Endodermal cell (in vitro differentiated cells): Measurements from ENCODE around the gene DDR2. TPM values are rescaled to one million over a fixed set of nuclear protein-coding genes. Genes with fewer than 3 reads are reported as not detected.

Experiments
- DNase-seq: peaks from one replicate; pipeline ENCODE4 v3.0.0-alpha.2; 2017
- H3K27ac ChIP-seq: 2 replicates; pipeline ENCODE4 v1.5.1; 2013; ENCODE audit warnings: mild to moderate bottlenecking, low read depth, low read length, moderate library complexity
- H3K27me3 ChIP-seq: 2 replicates; pipeline ENCODE4 v1.6.1; 2013; ENCODE audit warnings: mild to moderate bottlenecking, low read length, moderate library complexity; ENCODE audit not compliant: insufficient read depth, control insufficient read depth, poor library complexity, severe bottlenecking
- H3K36me3 ChIP-seq: 2 replicates; pipeline ENCODE4 v1.7.0; 2013; ENCODE audit warnings: mild to moderate bottlenecking, low read length, moderate library complexity; ENCODE audit not compliant: control insufficient read depth, insufficient read depth
- H3K4me1 ChIP-seq: one replicate; pipeline ENCODE4 v1.7.0; 2013; ENCODE audit warnings: low read length; ENCODE audit not compliant: control insufficient read depth, insufficient read depth
- H3K4me3 ChIP-seq: 2 replicates; pipeline ENCODE4 v1.5.1; 2013; ENCODE audit warnings: mild to moderate bottlenecking, low read length, moderate library complexity
- H3K9ac ChIP-seq: 2 replicates; pipeline ENCODE4 v1.6.1; 2013; ENCODE audit warnings: mild to moderate bottlenecking, low read length, moderate library complexity; ENCODE audit not compliant: poor library complexity, severe bottlenecking; ENCODE audit errors: extremely low read depth
- H3K9me3 ChIP-seq: 2 replicates; pipeline ENCODE4 v1.6.1; 2013; ENCODE audit warnings: mild to moderate bottlenecking, low read length, moderate library complexity; ENCODE audit not compliant: control insufficient read depth
- H3K27ac Mint-ChIP-seq: 2 replicates; pipeline ENCODE4 v1.8.0; 2020; ENCODE audit warnings: mixed read lengths
- H3K27me3 Mint-ChIP-seq: 2 replicates; pipeline ENCODE4 v1.8.0; 2021; ENCODE audit warnings: mild to moderate bottlenecking, mixed read lengths; ENCODE audit not compliant: insufficient read depth
- H3K36me3 Mint-ChIP-seq: 2 replicates; pipeline ENCODE4 v1.8.0; 2020; ENCODE audit warnings: low read depth, mixed read lengths
- H3K4me1 Mint-ChIP-seq: 2 replicates; pipeline ENCODE4 v1.8.0; 2020; ENCODE audit warnings: mixed read lengths
- H3K4me3 Mint-ChIP-seq: 2 replicates; pipeline ENCODE4 v1.8.0; 2020; ENCODE audit warnings: mild to moderate bottlenecking, moderate library complexity, mixed read lengths
- H3K9me3 Mint-ChIP-seq: 2 replicates; pipeline ENCODE4 v1.8.0; 2020; ENCODE audit warnings: mild to moderate bottlenecking, mixed read lengths
- WGBS, 2 experiments: methylation state at CpG; one replicate each; pipeline versions ENCODE4 v1.1.5 to v1.1.7; 2013; ENCODE audit warnings: missing lambda C conversion rate in 2 of 2, mixed read lengths in 1 of 2; ENCODE audit not compliant: insufficient coverage in 1 of 2, insufficient read length in 1 of 2; 5-methylcytosine and 5-hydroxymethylcytosine counted together
- total RNA-seq, 2 donors: library from RNA; stranded (reverse); fragmentation: NEBNext Ultra II Directional in 1 of 2; extraction: Animal tissue kit (Norgen Biotek cat#: 25700) in 1 of 2; gene quantifications; 2 replicates in 1 of 2; 3 replicates in 1 of 2; pipeline ENCODE4 v1.2.1, GENCODE V29; 2021
- TF ChIP-seq, protein P1 (sequence below): fragments of 200-600 bp; sonication (generic); conservative IDR thresholded peaks from 2 replicates; pipeline ENCODE4 v1.5.0; 2021; ENCODE audit warnings: antibody characterized with exemption, mild to moderate bottlenecking

Gene DDR2
- total RNA-seq, 2 donors from 2014 or later = 0.26 to 0.55 TPM

GRCh38 chr1:162676750-162677149, 44.5 kb downstream of the DDR2 start:
- 93 to 97% methylated on average over 7 of the region's 7 CpGs for WGBS, 2 experiments
- no peaks in the 10 kb centered on the region for H3K4me1 Mint-ChIP-seq

DNA sequence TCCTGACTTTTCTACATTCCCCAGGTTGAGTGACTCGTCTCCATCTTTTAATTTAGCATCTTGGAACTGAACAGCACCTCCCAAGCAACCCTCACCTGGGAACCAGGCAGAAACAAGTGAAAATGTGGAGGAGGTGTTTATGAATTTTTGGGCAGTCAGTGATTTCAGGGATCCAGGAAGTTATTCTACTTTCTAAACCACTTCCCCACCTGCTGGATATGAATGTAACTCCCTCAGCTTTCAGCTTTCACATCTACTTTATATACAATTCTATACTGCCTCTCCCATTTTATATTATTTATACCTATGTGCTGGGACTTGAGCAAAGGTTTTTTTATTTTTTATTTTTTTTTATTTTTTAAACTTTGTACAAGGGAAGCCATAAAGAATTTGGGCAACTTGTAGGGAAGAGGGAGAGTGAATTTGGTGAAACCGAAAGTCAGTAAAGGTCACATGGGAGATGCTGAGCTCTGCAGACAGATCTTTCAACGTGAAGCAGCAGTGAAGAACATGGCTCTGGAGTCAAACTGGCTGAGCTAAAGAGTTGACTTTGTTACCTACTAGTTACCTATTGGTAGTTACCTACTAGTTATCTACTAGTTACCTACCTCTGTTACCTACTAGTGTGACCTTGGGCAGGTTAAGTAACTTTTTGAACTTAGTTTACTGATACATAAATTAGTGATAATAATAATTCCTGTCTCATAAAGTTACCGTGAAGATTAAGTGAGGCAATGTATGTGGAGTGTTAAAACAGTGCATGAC, 45.5 kb downstream of the DDR2 start:
- DNase-seq = no peak
- H3K27me3 ChIP-seq = no peaks in the 10 kb centered on the region
- Mint-ChIP-seq H3K27me3 (no peaks in the 10 kb centered on the region), H3K27ac (no peak overlapping the region), H3K4me1 (no peaks in the 10 kb centered on the region), H3K9me3 (no peaks in the 10 kb centered on the region), H3K36me3 (no peaks in the 10 kb centered on the region), H3K4me3 (no peak overlapping the region)
- no peak overlapping the region for H3K27ac ChIP-seq
- WGBS, 2 experiments = 79 to 86% methylated on average over 2 to 4 of the region's 4 CpGs
- no peaks in the 10 kb centered on the region for H3K4me1 ChIP-seq
- no peak overlapping the region for H3K4me3 ChIP-seq
- H3K36me3 ChIP-seq = no peaks in the 10 kb centered on the region
- TF ChIP-seq, protein P1, sequence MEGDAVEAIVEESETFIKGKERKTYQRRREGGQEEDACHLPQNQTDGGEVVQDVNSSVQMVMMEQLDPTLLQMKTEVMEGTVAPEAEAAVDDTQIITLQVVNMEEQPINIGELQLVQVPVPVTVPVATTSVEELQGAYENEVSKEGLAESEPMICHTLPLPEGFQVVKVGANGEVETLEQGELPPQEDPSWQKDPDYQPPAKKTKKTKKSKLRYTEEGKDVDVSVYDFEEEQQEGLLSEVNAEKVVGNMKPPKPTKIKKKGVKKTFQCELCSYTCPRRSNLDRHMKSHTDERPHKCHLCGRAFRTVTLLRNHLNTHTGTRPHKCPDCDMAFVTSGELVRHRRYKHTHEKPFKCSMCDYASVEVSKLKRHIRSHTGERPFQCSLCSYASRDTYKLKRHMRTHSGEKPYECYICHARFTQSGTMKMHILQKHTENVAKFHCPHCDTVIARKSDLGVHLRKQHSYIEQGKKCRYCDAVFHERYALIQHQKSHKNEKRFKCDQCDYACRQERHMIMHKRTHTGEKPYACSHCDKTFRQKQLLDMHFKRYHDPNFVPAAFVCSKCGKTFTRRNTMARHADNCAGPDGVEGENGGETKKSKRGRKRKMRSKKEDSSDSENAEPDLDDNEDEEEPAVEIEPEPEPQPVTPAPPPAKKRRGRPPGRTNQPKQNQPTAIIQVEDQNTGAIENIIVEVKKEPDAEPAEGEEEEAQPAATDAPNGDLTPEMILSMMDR = no peak
- no peak overlapping the region for H3K9ac ChIP-seq
- H3K9me3 ChIP-seq = no peaks in the 10 kb centered on the region

More at GRCh38 chr1:162676750-162677149, 44.5 kb downstream of the DDR2 start:
- Histone ChIP-seq H3K4me1 (no peaks in the 10 kb centered on the region), H3K4me3 (no peak overlapping the region), H3K36me3 (no peaks in the 10 kb centered on the region), H3K27ac (no peak overlapping the region), H3K9ac (no peak overlapping the region), H3K27me3 (no peaks in the 10 kb centered on the region), H3K9me3 (no peaks in the 10 kb centered on the region)
- H3K27me3 Mint-ChIP-seq = no peaks in the 10 kb centered on the region
- no peaks in the 10 kb centered on the region for H3K9me3 Mint-ChIP-seq
- TF ChIP-seq, protein P1 = no peak
- DNase-seq = no peak
- H3K36me3 Mint-ChIP-seq = no peaks in the 10 kb centered on the region
- H3K27ac Mint-ChIP-seq = no peak overlapping the region
- no peak overlapping the region for H3K4me3 Mint-ChIP-seq

DNA sequence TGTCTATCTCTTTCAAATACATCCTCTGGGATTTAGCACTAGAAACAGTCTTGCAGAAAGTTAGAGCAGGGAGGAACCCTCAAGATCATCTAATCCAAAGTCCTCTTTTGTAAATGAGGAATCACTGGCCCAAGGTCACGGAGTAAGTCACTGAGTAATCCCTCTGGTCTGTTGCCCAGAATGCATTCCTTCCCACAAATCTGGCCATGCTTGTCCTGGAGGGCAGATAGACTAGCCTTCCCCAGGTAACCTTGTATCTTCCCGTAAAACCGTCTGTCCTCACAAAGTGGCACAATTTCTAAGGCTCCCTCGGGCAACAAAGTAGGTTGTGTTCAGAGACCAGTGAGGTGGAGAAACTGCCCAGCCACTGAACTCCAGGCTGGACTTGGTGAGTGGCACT, 46.2 kb downstream of the DDR2 start:
- H3K36me3 ChIP-seq = no peaks in the 10 kb centered on the region
- no peak overlapping the region for H3K4me3 Mint-ChIP-seq

More for the DNA sequence above, 46.2 kb downstream of the DDR2 start:
- Histone ChIP-seq H3K27me3 (no peaks in the 10 kb centered on the region), H3K9ac (no peak overlapping the region), H3K4me3 (no peak overlapping the region), H3K27ac (no peak overlapping the region), H3K9me3 (no peaks in the 10 kb centered on the region), H3K4me1 (no peaks in the 10 kb centered on the region)
- H3K27ac Mint-ChIP-seq = no peak overlapping the region
- no peak for DNase-seq
- H3K4me1 Mint-ChIP-seq = no peaks in the 10 kb centered on the region
- TF ChIP-seq, protein P1 = no peak
- 95 to 100% methylated on average over 1 to 4 of the region's 4 CpGs for WGBS, 2 experiments
- no peaks in the 10 kb centered on the region for H3K27me3 Mint-ChIP-seq
- no peaks in the 10 kb centered on the region for H3K9me3 Mint-ChIP-seq
- H3K36me3 Mint-ChIP-seq = no peaks in the 10 kb centered on the region
